GM13977 (cell line): Measurements from ENCODE around the gene ENKD1.

ENCODE experiments used
- DNase-seq: peaks from one replicate; pipeline ENCODE4 v3.0.0; 2012; ENCODE audit warnings: low spot score
- CTCF ChIP-seq: IDR thresholded peaks from 2 replicates; pipeline ENCODE4 v1.5.1; 2012; ENCODE audit warnings: mild to moderate bottlenecking, control low read depth; ENCODE audit not compliant: insufficient read depth; ENCODE audit errors: extremely low read depth, missing control alignments
- in situ Hi-C: fragments of 300-500 bp; cut with MboI; formaldehyde crosslinking; loops from one replicate; pipeline ENCODE4 v1.12.0; 2022; ENCODE audit warnings: low sequenced_read_pairs, low pct_unique_long_range_greater_than_20kb, mixed read lengths, inconsistent platforms; ENCODE audit not compliant: unreplicated experiment

Gene ENKD1

GRCh38 chr16:67666559-67667452, at the start of gene ENKD1, which contains the start of gene C16orf86:
ENKD1 (minus strand) TSS chr16:67666750; CDS start chr16:67666442, 308 bp downstream.
C16orf86 (plus strand) TSS chr16:67666814; CDS start chr16:67666971, 157 bp downstream.
- in situ Hi-C loops, result no loop called here
- peak; percentile 97 for DNase-seq
- no peak for TF ChIP-seq CTCF

GRCh38 chr16:67716097-67716496, 49.5 kb upstream of the ENKD1 start:
- in situ Hi-C loops, result no loop called here
- no peak for TF ChIP-seq CTCF
- DNase-seq, result no peak

- DNase-seq, result no peak
- in situ Hi-C loops, result no loop called here
- TF ChIP-seq CTCF, result no peak
Observed at GRCh38 chr16:67714522-67714921, 48.0 kb upstream of the ENKD1 start.

- TF ChIP-seq CTCF, result no peak
- no peak for DNase-seq
- in situ Hi-C loops, result no loop called here
Observed at GRCh38 chr16:67713647-67714273, 47.2 kb upstream of the ENKD1 start.

- in situ Hi-C loops, result no loop called here
Observed at GRCh38 chr16:67710607-67711006, 44.1 kb upstream of the ENKD1 start.

GRCh38 chr16:67709050-67709449, 42.5 kb upstream of the ENKD1 start:
- no peak for TF ChIP-seq CTCF
- in situ Hi-C loops, result no loop called here
- DNase-seq, result no peak

More at GRCh38 chr16:67710607-67711006, 44.1 kb upstream of the ENKD1 start:
- no peak for TF ChIP-seq CTCF
- DNase-seq, result no peak
